ENCODE data around the gene INTS11.

Gene INTS11

DNA sequence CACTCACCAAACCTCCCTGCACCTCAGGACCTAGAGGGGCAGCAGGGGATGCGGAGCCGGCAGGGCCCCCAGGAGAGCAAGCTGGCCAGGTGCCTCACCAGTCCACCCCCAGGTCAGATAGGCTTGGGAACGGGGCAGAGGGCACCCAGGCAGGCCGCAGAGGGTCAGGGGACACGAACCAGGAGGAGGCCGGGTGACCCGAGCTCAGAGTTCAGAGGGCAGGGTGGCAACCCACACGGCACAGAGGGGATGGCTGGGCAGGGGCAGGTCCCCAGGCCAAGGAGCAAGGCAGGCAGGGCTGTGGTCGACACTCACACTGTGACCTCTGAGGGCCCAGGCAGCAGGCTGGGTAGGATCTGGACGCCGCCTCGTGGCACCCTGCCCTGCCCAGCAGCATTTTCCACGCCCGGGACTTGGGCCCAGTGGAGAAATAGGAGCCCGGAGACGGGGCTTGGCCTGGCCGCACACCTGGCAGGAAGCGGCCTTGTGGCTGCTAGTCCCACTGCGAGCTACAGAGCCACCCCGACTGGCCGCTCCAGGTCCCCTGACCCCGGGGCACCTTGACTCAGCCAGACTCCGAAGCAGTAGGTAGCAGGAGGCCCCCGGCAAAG lies 19.5 kb upstream of the INTS11 start:
- DNase-seq (ENCODE audit: low read depth in 2 of 2) = no peak

DNA sequence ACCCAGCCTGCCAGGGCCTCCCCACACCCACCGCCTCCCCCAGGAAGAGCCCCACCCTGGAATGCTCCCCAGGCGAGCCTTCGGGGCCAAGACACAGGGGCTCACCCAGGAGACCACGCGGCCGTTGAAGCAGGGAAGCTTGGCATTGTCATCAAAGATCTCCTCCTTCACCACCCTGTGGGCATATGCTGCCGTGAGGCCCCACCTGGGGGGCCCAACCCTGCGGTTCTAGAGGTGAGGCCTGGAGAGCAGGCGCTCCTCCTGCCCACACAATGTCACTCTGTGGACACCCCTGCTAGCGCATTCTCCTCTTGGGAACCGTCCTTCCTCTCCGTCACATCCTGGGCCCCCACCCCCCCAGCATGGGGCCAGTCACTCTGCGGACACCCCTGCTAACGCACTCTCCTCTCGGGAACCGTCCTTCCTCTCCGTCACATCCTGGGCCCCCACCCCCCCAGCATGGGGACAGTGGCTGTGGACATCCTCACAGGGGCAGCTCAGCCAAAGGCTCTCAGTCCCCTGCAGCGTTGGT lies 18.2 kb upstream of the INTS11 start:
- no peak for DNase-seq (ENCODE audit: low read depth in 2 of 2)

DNA sequence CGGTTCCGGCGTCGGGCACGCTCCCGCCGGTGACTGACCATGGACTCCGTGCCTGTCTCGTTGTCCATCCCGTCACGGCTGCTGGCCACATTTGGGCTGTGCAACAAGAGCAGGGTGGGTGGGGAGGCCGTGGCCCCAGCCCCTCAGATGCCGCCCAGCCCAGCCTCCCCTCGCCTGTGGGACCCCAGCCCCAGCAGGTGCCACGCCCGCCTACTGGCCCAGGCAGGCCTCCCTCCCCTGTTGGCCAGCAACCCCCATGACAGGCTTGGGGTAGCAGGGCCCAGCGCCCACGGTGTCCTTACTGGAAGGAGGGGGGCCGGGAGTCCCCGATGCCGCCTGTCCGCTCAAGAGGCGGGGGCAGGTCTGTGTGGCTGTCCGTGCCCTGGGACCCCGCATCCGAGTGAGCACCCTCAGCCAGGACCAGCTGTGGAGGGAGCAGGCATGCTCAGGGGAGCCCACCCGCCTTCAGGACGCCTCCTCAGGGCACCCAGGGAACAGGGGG lies 17.7 kb upstream of the INTS11 start:
- no peak for DNase-seq (ENCODE audit: low read depth in 2 of 2)

DNA sequence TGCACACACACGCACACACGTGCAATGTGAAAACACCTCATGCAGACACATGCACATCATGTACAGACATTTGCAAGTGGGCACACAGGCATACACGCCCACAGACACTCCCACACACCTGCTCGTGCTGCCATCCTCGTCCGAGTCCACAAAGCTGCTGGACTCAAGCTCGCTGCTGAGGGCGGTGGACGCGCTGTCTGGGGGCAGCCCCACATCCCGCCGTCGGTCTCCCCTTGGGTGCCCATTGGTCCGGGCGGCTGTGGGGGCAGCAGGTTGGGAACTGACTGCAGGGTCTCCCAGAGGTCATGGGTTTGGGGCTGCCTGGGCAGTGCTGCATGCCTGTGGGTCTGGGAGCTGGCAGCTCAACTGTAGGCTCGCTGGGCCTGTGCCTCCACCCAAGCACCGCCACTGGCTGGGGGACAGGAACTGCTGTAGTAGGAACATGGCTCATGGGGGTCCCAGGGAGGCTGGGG lies 17.1 kb upstream of the INTS11 start:
- DNase-seq (ENCODE audit: low read depth in 2 of 2) = no peak

DNA sequence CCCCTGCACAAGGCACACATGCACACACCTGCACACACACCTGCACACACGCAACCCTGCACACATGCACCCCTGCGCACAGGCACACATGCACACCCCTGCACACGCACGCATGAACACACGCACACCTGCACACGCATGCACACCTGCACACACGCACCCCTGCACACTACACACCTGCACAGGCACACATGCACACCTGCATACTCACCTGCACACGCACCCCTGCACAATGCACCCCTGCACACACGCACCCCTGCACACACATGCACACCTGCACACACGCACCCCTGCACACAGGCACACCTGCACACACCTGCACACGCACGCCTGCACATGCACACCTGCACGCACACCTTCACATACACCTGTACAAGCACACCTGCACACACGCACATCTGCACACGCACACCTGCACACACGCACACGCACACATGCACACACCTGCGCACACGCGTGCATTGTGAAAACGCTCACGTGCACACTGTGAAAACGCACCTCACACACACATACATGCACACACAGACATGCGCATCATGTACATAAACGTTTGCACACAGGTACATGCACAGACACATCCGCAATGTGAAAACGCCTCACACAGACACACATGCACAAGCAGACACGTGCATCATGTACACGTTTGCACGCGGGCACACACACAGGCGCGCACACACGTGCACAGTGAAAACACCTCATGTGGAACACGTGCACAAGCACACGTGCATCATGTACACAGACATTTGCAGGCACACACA lies 16.5 kb upstream of the INTS11 start:
- DNase-seq (ENCODE audit: low read depth in 2 of 2) = no peak

DNA sequence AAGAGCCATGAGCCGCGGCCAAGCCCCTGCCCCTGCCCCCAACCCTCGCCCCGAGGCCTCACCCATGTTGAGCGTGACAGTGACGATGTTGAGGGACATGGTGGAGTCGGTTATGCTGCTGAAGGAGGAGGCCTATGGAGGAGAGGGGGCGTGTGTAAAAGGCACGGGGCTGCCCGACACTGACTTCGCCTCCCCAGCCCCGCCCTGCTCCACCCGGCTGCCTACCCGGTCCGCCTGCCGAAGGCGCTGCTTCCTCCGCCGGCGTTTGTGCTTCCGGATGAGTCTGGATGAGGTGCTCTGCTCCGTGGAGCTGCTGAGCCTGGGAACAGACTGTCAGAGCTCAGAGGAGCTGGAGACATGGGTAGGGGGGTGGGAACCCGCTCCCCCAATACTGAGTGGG lies 15.7 kb upstream of the INTS11 start:
- no peak for DNase-seq (ENCODE audit: low read depth in 2 of 2)

DNA sequence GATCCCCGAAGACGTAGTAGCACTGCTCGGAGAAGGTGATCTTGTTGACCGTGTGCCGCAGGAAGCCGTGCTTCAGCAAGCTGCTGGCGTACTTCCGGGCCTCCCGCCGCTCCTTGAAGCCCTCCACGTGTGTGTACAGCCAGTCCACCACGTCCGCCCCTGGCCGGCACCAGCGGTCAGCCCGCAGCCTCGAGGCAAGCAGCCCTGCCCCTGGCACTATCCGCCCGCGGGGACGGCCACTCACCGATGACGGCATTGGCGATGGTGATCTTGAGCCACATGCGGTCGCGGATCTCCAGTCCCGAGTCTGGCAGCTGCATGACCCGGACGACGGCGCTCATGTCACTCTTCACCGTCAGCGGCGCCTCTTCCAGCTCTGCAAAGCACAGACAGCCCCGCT lies 13.8 kb upstream of the INTS11 start:
- no peak for DNase-seq (ENCODE audit: low read depth in 2 of 2)

DNA sequence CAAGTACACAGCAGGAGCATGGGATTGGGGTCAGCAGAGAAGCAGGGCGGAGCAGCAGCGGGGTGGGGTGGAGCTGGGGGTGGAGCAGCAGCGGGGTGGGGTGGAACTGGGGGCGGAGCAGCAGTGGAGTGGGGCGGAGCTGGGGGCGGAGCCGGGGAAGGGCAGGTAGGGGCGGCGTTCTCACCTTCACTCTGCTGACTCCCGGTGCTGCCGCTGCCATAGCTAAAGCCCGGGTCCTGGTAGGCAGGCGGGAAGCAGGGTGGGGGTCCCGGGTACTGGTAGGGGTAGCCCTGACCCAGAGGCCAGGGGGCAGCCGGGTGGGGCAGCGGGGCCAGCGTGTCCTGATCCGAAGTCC lies 13.3 kb upstream of the INTS11 start:
- DNase-seq (ENCODE audit: low read depth in 2 of 2) = no peak

DNA sequence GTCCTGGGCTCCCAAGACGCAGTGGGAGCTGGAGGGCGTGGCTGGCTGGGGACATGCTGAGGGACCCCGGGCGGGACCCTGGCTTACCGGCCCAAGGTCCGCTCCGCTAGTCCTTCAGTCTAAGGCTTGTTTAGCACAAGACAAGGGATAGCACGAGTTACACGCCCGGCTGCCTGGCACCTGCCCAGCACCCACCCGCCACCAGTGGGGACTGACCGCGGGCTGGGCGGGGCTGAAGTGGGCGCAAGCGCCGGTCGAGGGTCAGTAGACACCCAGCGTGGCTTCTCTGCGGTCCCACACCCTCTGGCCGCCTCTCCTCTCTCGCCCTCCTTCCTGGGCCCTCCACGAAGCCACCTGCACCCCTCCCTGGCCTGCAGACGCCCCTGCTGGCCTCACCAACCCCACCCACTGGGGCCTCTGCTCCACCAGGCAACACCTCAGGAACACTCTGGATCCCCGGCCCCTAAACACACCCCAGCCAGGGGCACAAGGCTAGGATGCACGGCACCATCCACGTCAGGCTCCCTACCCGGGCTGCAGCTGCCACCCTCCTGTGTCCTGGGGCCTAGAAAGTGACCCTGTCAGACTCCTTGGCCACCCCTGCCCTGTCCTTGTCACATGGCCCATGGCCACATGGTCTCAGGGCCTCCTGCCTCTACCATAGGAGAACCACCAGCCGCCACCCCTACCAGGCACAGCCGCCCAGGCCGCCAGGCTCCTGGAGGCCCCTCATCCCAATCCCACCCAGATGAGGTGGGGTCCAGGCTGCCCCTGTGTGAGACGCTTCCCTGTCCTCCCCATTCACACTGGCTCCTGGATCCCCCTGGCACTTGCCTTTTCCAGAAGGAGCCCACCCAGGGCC lies 12.7 kb upstream of the INTS11 start:
- DNase-seq (ENCODE audit: low read depth in 2 of 2) = no peak

DNA sequence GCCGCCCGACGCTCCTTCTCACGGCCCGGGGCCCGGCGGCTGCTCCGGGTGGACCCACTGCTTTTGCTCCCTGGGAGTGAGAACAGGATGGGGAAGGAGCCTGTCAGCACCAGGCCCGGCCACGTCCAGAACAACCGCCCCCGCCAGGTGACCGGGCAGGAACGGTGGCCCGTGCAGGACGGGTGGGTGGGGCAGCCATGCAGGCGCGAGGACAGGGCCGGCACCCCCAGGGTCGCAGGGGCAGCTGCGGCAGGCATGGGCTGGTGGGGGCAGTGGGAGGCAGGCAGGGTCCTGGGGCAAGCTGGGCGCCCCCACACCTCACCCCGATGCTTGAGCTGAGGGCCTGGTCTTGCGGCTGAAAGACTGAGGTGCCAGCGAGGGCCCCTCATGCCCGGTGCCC lies 12.0 kb upstream of the INTS11 start:
- DNase-seq (ENCODE audit: low read depth in 2 of 2) = no peak

DNA sequence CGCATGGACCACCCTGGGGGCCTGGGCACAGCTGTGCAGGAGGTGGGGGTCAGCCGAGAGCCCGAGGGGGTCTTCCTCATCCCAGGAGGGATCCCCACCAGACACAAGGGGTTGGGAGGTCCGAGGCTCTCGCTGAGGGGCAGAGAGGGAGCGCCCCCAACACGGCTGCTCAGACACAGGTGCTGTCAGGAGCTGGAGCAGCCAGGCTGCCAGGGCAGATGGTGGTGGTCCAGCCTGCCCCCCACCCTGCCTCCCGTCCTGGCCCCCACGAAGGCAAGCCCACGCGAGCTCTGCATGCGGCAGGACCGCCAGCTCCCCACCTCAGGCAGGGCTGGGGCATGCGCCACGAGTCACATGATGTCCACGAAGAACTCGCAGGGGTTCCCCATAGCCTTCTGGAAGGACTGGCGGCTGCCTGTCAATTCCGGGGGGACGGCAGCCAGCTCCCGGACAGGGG lies 11.4 kb upstream of the INTS11 start:
- no peak for DNase-seq (ENCODE audit: low read depth in 2 of 2)

DNA sequence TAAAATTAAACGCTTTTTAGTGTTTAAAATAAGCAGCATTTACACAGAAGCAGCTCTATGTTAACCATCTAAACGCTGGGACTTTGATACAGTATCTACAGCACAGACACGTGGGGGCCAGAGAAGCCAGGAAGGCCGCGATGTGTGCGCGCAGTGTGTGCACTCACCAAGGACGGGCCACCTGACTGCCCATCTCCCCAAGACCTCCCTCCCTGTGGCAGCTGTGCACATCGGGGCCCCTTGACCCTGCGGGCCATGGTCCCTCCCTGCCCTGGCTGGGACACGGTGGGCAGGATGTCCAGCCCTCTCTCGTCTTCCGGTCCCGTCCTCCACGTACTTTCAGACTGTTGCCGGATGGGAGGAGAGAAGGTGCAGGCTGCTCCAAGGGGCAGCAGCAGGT lies 10.8 kb upstream of the INTS11 start:
- DNase-seq (ENCODE audit: low read depth in 2 of 2) = no peak

DNA sequence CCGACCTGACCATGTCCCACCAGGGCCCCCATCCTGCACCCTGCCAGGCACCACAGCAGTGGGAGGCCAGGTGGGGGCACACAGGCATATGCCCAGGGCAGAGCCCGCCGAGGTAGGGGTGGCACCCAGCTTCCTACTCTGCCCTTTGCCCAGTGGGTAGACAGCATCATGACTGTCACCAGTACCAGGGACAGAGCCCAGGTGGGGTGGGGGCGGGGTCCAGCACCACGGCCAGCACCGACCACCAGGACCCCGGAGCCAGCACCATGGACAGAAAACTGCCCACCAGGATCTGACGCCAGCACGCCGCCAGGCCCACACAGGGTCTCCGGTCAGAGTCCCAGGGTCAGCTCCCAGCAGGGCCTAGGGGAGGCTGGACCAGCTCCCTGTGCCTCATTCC lies 10.4 kb upstream of the INTS11 start:
- DNase-seq (ENCODE audit: low read depth in 2 of 2) = no peak

DNA sequence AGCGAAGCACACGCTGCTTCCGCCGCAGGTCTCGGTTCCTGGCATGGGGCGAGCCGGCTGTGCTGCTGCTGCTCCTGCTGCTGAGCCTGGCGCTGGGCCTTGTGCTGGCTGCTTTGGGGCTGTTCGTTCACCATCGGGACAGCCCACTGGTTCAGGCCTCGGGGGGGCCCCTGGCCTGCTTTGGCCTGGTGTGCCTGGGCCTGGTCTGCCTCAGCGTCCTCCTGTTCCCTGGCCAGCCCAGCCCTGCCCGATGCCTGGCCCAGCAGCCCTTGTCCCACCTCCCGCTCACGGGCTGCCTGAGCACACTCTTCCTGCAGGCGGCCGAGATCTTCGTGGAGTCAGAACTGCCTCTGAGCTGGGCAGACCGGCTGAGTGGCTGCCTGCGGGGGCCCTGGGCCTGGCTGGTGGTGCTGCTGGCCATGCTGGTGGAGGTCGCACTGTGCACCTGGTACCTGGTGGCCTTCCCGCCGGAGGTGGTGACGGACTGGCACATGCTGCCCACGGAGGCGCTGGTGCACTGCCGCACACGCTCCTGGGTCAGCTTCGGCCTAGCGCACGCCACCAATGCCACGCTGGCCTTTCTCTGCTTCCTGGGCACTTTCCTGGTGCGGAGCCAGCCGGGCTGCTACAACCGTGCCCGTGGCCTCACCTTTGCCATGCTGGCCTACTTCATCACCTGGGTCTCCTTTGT lies 9.2 kb upstream of the INTS11 start:
- no peak for DNase-seq (ENCODE audit: low read depth in 2 of 2)

DNA sequence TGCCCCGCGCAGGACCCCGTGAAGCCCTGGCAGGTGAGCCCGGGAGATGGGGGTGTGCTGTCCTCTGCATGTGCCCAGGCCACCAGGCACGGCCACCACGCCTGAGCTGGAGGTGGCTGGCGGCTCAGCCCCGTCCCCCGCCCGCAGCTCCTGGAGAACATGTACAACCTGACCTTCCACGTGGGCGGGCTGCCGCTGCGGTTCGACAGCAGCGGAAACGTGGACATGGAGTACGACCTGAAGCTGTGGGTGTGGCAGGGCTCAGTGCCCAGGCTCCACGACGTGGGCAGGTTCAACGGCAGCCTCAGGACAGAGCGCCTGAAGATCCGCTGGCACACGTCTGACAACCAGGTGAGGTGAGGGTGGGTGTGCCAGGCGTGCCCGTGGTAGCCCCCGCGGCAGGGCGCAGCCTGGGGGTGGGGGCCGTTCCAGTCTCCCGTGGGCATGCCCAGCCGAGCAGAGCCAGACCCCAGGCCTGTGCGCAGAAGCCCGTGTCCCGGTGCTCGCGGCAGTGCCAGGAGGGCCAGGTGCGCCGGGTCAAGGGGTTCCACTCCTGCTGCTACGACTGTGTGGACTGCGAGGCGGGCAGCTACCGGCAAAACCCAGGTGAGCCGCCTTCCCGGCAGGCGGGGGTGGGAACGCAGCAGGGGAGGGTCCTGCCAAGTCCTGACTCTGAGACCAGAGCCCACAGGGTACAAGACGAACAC lies 8.5 kb upstream of the INTS11 start:
- DNase-seq (ENCODE audit: low read depth in 2 of 2) = no peak

DNA sequence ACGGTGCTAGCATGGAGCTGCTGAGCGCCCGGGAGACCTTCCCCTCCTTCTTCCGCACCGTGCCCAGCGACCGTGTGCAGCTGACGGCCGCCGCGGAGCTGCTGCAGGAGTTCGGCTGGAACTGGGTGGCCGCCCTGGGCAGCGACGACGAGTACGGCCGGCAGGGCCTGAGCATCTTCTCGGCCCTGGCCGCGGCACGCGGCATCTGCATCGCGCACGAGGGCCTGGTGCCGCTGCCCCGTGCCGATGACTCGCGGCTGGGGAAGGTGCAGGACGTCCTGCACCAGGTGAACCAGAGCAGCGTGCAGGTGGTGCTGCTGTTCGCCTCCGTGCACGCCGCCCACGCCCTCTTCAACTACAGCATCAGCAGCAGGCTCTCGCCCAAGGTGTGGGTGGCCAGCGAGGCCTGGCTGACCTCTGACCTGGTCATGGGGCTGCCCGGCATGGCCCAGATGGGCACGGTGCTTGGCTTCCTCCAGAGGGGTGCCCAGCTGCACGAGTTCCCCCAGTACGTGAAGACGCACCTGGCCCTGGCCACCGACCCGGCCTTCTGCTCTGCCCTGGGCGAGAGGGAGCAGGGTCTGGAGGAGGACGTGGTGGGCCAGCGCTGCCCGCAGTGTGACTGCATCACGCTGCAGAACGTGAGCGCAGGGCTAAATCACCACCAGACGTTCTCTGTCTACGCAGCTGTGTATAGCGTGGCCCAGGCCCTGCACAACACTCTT lies 7.7 kb upstream of the INTS11 start:
- no peak for DNase-seq (ENCODE audit: low read depth in 2 of 2)

DNA sequence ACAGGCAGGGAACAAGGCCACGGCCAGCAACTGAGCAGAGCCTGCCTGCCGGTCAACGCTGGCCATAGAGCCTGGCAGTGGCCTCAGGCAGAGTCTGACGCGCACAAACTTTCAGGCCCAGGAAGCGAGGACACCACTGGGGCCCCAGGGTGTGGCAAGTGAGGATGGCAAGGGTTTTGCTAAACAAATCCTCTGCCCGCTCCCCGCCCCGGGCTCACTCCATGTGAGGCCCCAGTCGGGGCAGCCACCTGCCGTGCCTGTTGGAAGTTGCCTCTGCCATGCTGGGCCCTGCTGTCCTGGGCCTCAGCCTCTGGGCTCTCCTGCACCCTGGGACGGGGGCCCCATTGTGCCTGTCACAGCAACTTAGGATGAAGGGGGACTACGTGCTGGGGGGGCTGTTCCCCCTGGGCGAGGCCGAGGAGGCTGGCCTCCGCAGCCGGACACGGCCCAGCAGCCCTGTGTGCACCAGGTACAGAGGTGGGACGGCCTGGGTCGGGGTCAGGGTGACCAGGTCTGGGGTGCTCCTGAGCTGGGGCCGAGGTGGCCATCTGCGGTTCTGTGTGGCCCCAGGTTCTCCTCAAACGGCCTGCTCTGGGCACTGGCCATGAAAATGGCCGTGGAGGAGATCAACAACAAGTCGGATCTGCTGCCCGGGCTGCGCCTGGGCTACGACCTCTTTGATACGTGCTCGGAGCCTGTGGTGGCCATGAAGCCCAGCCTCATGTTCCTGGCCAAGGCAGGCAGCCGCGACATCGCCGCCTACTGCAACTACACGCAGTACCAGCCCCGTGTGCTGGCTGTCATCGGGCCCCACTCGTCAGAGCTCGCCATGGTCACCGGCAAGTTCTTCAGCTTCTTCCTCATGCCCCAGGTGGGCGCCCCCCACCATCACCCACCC lies 6.9 kb upstream of the INTS11 start, which contains the start of gene TAS1R3:
TSS of gene TAS1R3 (plus strand) at position 213 of the 898 bp plus-strand sequence. CDS start at position 279, 66 bp downstream.
- DNase-seq (ENCODE audit: low read depth in 2 of 2) = no peak

DNA sequence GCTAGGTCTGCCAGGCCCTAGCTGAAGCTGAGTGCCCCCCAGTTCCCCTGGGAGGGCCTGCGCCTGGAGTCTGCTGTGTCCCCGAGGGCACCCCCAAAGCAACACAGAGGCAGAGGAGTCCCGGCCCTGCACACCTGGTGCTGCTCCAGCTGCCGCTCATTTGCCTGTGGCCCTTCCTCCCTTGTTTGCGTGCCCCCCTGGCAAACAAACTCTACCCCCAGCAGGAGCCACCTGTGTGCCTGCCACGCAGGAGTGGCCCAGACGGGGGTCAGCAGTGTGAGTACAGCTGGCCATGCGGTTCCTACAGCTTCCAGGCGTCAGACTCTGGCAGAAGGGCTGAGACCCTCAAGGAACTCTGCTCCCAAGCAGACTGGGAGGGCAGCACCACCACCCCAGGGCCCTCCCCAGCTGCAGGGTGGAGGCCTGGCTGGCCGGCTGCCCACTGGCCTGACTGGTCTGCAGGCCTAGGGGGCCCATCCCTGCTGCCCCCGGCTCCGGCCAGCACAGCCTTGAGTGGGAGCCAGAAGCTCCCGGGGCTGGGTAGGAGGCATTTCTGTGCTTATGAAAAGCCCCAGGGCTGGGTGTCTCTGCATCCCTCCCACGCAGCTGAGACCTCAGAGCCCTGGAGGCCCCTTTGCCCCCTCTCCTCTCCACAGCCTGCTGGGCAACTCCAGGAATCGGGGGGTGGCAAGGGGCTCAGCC lies 6.1 kb upstream of the INTS11 start:
- DNase-seq (ENCODE audit: low read depth in 2 of 2) = no peak
